Mucosa of descending colon (tissue), 3 donors: ENCODE measurements around the gene PLXND1. TPM values are rescaled to one million over a fixed set of nuclear protein-coding genes. Genes with fewer than 3 reads are reported as not detected.

ENCODE experiments used
- ATAC-seq: fragments of 200-7000 bp; cut with Tn5 transposase; one replicate; pipeline ENCODE4 v1.9.1; 2020; ENCODE audit warnings: mild to moderate bottlenecking, moderate library complexity
- DNase-seq, 3 donors: peaks; one replicate each; pipeline ENCODE4 v3.0.0-alpha.2; 2020
- H3K36me3 ChIP-seq: fragments of 200-600 bp; one replicate; pipeline ENCODE4 v1.8.0; 2021; ENCODE audit warnings: low read depth, mild to moderate bottlenecking
- H3K4me1 ChIP-seq: fragments of 200-600 bp; one replicate; pipeline ENCODE4 v1.8.0; 2021; ENCODE audit warnings: low read depth, mild to moderate bottlenecking
- H3K4me3 ChIP-seq: fragments of 200-600 bp; one replicate; pipeline ENCODE4 v1.8.0; 2021; ENCODE audit warnings: mild to moderate bottlenecking
- H3K9me3 ChIP-seq: fragments of 200-600 bp; one replicate; pipeline ENCODE4 v1.8.0; 2021; ENCODE audit warnings: mild to moderate bottlenecking
- intact Hi-C, 2 donors: fragments of 100-400 bp; cut with DNase I in 1 of 2; cut with micrococcal nuclease in 1 of 2; formaldehyde crosslinking; loops; one replicate each; pipeline versions ENCODE4 v1.11.0 to v1.11.1; 2022; cut with DNase I, micrococcal nuclease
- total RNA-seq, 3 donors: library from RNA; stranded (reverse); fragmentation: NEBNext Ultra II Directional in 2 of 3; extraction: Animal tissue kit (Norgen Biotek cat#: 25700) in 2 of 3; gene quantifications; one replicate each; pipeline versions ENCODE4 v1.2.1 to v1.2.4, GENCODE V29; 2021 to 2023
- TF ChIP-seq, protein P1 (sequence below): fragments of 200-600 bp; IDR thresholded peaks from one replicate; pipeline ENCODE4 v1.8.0; 2022; ENCODE audit warnings: antibody characterized with exemption, mild to moderate bottlenecking
- donor health status: DM: no; HTN: no; CAD: no; lungs with moderate emphysema.
- donor health status: DM: no; HTN: no; CAD: no.
- donor health status: DM: no; HTN: yes; CAD: no.

The PLXND1 gene
- total RNA-seq, 3 donors from 2014 or later, result 26.8 to 57.1 (median 48.1) TPM

DNA sequence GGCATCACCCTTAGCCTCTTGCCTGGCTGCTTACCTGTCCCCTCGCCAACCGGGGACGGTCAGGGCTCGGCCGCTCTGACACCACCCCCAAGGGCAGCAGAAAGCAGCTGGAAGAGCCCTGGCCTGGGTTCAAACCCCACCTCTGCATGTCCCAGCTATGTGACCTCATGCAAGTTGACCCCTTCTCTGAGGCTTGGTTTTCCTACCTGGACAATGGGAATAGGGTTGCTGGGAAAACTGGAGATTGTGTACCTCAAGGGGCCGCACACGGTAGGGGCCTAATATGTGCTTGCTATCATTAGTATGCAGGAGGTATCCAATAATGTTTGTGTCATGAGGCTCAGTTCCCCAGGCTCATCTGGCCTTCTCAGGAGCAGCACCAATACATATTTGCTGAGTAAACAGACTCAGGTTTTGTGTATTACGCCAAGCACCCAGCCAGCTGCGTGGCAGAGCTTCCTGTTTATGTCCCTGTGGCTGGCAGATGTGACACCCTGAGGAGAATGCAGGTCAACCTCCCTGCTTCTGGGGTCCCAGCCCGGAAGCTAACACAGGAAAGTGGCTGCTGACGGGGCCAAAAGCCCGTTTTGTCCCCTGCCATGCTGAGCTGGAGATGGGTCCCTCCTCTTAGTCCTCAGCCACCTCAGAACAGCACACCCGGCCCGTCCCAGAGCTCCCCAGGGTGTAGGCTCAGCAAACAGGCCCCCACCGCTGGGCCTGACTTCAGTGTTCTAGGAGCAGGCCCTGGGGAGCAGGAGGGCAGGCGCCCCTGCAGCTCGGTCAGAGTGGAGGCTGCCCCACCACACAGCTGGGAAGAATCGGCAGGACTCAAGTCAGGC lies 29.7 kb downstream of the PLXND1 start:
- Histone ChIP-seq H3K36me3 (no peaks in the 10 kb centered on the region), H3K4me3 (no peak overlapping the region), H3K9me3 (no peaks in the 10 kb centered on the region), H3K4me1 (peaks cover 10% of the 10 kb centered on the region)
- DNase-seq (peak; percentile 68 to 87 (median 76)), ATAC-seq (peak; percentile 79)
- TF ChIP-seq, protein P1, sequence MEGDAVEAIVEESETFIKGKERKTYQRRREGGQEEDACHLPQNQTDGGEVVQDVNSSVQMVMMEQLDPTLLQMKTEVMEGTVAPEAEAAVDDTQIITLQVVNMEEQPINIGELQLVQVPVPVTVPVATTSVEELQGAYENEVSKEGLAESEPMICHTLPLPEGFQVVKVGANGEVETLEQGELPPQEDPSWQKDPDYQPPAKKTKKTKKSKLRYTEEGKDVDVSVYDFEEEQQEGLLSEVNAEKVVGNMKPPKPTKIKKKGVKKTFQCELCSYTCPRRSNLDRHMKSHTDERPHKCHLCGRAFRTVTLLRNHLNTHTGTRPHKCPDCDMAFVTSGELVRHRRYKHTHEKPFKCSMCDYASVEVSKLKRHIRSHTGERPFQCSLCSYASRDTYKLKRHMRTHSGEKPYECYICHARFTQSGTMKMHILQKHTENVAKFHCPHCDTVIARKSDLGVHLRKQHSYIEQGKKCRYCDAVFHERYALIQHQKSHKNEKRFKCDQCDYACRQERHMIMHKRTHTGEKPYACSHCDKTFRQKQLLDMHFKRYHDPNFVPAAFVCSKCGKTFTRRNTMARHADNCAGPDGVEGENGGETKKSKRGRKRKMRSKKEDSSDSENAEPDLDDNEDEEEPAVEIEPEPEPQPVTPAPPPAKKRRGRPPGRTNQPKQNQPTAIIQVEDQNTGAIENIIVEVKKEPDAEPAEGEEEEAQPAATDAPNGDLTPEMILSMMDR, result no peak
- intact Hi-C loops, result no loop called here

DNA sequence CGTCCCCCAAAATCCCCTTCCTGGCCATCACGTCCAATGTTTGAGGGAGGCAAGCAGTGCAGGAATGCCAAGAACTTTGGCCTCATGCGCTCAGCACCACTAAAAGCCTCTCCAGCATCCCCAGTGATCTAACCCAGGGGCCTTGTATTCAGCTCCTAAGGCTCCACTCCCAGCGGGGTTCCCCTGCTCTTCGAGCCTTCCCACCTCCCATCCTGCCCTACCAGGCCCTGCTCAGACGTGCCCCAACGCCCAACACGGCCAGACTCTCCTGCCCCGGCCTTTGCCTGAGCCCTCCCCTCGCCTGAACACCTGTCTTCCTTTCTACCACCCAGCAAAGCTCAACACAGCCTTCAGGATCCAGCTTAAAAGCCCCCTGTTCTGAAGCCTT lies 30.5 kb downstream of the PLXND1 start:
- DNase-seq (no peak), ATAC-seq (no peak)
- Histone ChIP-seq H3K4me3 (no peak overlapping the region), H3K9me3 (no peaks in the 10 kb centered on the region), H3K4me1 (peaks cover 10% of the 10 kb centered on the region), H3K36me3 (no peaks in the 10 kb centered on the region)
- intact Hi-C loops, result no loop called here
- TF ChIP-seq, protein P1, result no peak

DNA sequence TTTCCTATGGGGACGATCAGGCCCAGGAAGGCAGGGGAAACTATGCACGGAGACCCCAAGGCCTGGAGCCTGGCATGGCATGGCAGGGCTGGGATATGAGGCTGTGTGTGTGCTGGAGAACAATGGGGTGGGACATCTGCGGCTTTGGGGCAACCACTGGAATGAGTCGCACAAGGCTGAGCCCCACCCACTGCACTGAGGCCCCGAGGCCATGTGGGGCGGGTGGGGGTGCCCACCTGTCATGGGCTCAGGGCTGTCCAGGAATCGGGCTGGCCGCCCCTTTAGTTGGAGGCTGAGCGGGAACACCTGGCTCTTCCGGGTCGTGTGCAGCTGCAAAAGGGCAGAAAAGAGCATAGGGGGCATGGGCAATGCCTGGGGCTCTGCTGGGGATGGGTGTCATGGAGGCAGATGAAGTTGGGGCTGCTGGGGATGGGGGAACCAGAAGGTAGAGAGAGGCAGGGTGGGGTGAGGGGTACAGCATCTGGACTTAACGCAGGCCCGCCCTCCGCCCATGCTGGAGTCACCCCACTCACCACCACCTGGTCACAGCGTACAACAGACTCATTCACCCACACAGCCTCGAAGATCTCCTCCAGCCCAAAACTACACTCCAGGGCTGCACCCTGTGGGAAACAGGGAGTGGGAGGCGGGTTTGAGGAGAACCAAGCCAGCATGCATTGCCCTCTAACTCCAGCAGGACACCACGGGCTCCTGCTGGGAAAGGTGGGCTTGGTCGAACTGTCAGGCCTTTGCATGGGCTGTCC lies 31.1 kb downstream of the PLXND1 start:
- intact Hi-C loops, result no loop called here
- H3K36me3 ChIP-seq, result no peaks in the 10 kb centered on the region
- no peak for DNase-seq
- no peak for ATAC-seq
- TF ChIP-seq, protein P1, result no peak
- no peak overlapping the region for H3K4me3 ChIP-seq
- H3K9me3 ChIP-seq, result no peaks in the 10 kb centered on the region
- peaks cover 10% of the 10 kb centered on the region for H3K4me1 ChIP-seq

DNA sequence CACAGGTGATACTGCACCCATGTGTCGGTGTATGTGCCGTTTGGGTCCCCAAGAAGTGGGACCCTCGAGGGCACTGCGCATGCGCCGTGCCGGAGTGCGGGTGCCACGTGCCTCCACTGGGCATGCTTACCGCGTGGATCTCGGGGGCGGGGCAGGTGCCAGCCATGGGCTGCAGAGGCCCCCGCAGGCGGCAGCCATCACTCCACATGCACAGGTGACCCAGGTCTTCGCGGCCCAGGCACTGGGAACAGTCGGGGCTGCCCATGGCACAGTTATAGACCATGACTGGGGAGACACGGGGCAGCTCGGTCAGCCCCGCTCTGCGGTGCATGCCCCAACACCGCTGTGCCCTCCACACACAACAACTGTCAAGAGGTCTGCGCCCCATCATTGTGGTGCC lies 32.3 kb downstream of the PLXND1 start:
- no peaks in the 10 kb centered on the region for H3K36me3 ChIP-seq
- ATAC-seq (no peak), DNase-seq (no peak)
- intact Hi-C loops, result no loop called here
- TF ChIP-seq, protein P1, result no peak
- no peak overlapping the region for H3K4me3 ChIP-seq
- no peaks in the 10 kb centered on the region for H3K9me3 ChIP-seq
- peaks cover 10% of the 10 kb centered on the region for H3K4me1 ChIP-seq

DNA sequence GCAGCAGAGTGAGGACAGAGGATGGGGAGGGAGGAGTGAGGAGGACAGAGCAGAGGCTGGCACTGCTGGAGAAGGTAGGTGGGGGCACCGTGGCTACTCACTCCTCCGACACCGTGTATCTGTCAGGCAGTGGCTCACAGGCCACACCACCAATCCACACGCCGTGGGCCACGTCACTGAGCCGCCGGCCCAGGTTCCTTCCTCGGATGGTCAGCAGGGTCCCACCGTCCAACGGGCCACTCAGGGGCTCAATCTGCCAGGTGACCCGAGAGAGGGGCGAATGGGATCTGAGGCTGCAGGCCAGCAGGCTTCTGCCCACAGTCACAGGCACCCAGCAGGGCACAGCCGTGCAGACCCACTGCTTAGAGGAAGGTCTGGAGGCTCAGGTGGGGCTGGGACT lies 33.0 kb downstream of the PLXND1 start:
- Histone ChIP-seq H3K4me3 (no peak overlapping the region), H3K4me1 (peaks cover 8% of the 10 kb centered on the region), H3K9me3 (no peaks in the 10 kb centered on the region), H3K36me3 (no peaks in the 10 kb centered on the region)
- DNase-seq, result no peak
- no peak for ATAC-seq
- TF ChIP-seq, protein P1, result no peak
- intact Hi-C loops, result no loop called here
